Endometrial microvascular endothelial cells (primary cell): ENCODE results near the gene PSMB9. TPM values are rescaled to one million over a fixed set of nuclear protein-coding genes. Genes with fewer than 3 reads are reported as not detected.

Source experiments
- in situ Hi-C: cut with HindIII; loops from 2 replicates; pipeline ENCODE4 v1.10.0; 2017; ENCODE audit warnings: low sequenced_read_pairs, low pct_unique_long_range_greater_than_20kb; ENCODE audit errors: inconsistent ontology term
- total RNA-seq: library from RNA; depleted of rRNA; stranded (reverse); fragments of >200 nt; gene quantifications from one replicate; pipeline ENCODE4 v1.2.3, GENCODE V29; 2015; ENCODE audit errors: inconsistent ontology term

PSMB9 gene
- total RNA-seq, 1 donor from 2014 or later, result 97.9 TPM

DNA sequence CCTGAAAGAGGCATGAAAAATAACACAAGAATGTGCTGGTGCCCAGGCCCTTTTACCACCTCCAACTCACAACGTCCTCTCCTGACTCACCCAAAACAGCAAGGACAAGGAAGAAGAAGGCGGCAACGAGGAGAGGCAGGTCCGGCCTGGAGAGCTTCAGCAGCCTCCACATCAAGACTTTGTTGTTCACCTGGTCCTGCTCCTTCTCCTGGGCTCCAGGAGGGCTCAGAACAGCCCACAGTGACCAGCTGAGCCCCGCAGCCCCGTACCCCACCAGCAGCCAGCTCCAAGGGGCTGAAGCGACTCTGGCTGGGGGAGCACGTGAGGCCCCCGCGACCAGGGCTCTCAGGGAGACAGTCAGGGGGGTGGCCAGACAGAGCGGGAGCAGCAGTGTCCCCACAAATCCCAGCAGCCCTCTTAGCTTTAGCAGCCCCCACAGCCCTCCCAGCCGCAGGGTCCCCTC is 16.3 kb upstream of the PSMB9 start:
- in situ Hi-C loops, result loop anchor here (25.0 kb wide), 1 partner anchor 150 kb away; no protein-coding TSS in a partner anchor

DNA sequence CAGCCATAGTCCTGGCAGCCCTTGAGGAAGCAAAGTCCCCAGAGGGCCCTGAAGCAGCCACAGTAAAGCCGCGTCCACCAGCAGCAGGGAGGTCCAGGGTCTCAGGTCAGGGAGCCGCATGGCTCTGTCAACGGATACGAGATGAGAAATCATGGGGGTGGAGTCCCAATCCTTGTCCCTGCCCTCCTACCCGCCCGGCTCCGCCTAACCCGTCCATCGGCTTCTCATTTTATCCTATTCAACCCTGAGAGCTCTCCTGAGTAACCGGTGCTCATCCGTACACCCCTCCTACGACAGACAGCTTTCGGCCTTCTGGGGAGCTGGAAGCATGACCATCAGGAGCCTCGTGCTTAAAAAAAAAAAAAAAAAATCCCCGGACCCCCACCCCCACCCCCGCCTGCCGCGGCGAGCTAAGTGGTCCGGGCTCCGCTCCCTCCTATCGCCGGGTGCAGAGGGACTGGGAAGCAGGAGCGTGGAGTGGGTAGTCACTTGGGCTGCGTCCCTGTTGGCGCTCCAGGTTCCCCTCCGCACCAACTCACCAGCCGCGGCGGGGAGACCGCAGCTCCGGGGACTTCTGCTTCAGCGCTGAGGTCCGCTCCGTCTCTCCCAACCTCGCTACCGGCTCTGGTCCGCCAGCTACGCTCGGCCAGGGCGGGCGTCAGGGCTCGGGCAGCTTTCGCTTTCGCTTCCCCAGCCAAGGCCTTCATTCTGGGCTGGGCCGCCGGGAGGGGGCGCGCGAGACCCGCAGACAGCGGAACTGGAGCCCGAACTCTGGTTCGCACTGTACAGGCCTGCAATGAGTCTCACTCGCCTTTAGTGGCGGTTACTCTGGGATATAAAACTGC is 15.7 kb upstream of the PSMB9 start, which contains the start of gene TAP2:
Gene TAP2 (minus strand): TSS at position 626 of the 845 bp plus-strand sequence. CDS start 506 bp downstream, at position 120.
- in situ Hi-C loops, result loop anchor here (25.0 kb wide), 1 partner anchor 149 kb away; no protein-coding TSS in a partner anchor

DNA sequence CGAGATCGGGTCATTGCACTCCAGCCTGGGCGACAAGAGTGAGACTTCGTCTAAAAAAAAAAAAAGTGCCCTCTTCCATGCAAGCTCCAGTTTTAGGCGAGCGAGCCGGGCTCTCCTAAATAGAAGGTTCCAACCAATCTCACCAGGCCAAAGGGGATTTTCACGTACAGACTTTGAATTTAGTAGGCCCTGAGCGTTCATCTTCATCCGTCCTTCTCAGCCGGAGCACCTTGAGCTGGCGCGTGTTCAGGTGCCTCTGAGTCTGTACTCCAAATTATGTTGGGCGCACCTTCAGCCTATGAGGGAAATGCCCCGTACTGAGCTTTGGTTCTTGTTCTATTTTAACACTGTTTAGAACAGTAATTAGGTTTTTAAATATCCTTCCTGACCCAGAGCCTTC is 14.6 kb upstream of the PSMB9 start:
- in situ Hi-C loops, result loop anchor here (25.0 kb wide), 1 partner anchor 148 kb away; no protein-coding TSS in a partner anchor

DNA sequence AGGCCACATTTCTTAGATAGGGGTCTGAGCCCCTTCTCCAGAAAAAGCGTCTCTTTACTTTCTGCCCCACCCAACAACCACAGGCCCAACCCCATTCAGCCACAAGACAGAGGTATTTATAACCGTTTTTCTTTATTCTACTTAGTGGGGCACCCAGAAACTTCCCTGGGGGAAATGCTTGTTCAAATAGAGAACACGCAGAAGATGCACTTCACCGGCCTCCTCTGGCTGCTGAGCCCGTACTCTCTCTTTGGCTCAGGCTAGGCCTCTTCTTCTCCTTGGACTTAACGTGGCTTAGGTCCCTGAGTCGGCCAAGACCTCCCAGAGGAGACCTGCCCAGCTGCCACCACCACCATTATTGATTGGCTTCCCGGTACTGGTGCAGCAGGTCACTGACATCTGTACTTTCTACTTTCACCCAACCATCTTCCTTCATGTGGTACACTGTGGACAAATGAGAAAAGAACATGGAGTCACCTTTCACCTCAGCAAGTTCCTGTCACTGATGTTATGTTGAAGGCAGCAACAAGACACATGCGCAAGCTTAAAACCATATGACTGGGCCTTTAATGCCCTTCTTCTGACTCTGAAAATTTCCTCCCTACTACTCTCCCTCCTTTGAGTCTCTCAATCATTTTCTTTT is 13.3 kb upstream of the PSMB9 start:
- in situ Hi-C loops, result loop anchor here (25.0 kb wide), 1 partner anchor 147 kb away; no protein-coding TSS in a partner anchor

DNA sequence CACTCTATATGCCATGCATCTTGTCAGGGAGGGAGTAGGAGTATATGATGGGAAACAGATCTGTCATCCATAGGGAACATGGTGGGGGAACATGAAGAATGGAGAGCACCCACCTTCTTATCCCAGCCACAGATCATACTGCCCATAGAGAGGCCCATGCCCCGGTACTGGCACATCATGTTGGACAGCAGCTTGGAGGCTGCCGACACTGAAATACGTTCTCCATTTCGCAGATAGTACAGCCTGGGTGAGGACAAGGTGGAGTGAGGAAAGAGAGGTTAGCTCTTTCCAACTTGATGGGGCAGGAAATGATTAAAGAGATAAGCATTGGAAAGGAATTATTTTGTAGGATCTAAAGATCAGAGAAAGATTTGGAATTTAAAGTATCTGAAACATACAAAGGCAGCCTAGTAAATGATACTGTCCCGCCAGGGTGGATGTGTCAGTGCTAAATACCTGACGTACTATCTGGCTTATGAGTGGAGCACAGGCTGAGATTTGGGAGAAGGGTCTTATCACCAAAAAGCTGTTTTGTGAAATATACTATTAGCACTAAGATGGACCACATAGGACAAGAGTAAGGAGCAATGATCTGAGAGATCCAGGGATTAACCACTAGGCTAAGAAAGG is 11.9 kb upstream of the PSMB9 start:
- in situ Hi-C loops, result loop anchor here (25.0 kb wide), 1 partner anchor 145 kb away; no protein-coding TSS in a partner anchor

DNA sequence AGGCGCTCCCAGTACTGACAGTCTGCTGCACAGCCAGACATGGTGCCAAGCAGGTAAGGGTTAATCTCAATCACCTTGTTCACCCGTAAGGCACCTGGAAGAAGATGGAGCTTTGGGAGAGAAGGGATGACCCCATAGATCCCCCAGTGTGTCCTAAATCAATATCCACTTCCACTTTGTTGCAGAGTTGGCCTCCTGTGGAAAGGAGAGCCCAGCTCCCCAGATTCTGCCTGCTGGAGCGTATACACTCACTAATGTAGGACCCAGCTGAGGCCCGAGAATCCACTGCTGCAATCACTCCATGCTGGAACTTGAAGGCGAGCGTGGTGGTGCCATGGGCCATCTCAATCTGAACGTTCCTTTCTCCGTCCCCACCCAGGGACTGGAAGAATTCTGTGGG is 11.3 kb upstream of the PSMB9 start:
- in situ Hi-C loops, result loop anchor here (25.0 kb wide), 1 partner anchor 145 kb away; no protein-coding TSS in a partner anchor

DNA sequence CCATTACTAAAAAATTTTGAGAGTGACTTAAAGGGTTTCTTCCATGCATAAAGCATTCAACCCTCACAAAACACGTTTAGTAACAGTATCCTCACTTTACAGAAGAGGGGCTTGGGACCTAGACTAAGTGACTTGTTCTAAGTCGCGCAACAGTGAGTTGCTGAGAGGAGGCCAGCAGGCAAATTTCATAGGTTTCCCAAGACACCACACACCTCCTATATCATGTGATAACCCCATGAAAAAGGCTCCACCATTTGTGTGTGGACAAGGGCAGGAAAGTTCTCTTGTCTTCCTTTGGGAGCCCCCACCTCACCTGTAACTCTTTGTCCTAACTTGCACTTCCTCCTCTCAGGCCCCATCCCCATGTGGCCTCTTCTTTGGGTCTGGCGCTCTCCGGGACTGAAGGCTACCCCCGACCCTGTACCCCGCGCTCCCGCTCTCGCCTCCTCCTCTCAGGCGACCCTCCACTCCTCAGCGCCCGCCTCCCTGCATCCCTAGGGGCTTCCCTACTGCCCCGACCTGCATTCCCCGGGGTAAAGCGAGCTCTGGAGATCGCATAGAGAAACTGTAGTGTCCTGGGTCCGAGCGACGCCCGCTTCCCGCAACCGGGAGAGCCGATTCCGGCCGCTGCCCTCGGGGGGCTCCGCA is 10.5 kb upstream of the PSMB9 start:
- in situ Hi-C loops, result loop anchor here (25.0 kb wide), 1 partner anchor 144 kb away; no protein-coding TSS in a partner anchor

DNA sequence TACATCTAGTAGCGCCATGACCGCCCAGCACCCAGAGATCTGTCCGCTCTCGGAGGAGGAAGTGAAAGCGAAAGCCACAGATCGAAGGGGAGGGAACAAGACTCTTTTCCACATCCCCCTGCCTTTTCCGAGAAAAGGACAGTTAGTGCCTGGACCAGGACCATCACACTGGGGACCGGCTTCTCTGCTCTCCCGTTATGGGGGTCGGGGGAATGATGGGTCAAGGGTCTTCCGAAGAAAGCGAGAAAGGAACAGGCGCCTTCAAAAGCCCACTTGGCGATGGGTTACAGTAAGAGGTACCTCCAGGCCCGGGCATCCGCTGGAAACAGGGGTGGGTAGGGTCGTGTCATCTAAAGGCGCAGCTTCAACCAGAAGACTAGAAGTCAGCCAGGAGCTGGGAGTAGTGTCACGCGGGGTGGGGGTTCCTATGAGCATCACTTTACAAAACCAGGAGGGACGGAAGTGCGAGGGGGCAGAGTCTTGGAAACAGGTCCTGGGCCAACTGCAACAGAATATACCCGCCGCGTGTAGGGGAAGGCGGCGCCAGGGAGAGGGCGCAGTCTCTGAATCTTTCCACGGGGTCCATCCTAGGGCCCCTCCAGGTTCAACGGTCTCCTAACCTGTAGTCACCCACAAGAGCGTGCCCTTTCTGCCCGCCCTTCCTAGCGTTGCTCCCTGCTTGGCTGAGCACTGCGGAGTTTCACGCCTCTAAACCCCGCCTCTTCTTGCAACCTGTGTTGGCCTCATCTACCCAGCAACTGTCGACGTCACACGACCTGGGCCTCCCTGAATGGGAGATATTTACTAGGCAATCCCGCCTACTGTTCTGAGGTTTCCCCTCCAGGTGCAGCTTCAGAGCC is 9.8 kb upstream of the PSMB9 start, which contains the start of gene PSMB8:
Gene PSMB8 (minus strand): TSS at position 69 of the 860 bp plus-strand sequence. CDS start 51 bp downstream, at position 18.
- in situ Hi-C loops, result loop anchor here (25.0 kb wide), 1 partner anchor 143 kb away; no protein-coding TSS in a partner anchor

DNA sequence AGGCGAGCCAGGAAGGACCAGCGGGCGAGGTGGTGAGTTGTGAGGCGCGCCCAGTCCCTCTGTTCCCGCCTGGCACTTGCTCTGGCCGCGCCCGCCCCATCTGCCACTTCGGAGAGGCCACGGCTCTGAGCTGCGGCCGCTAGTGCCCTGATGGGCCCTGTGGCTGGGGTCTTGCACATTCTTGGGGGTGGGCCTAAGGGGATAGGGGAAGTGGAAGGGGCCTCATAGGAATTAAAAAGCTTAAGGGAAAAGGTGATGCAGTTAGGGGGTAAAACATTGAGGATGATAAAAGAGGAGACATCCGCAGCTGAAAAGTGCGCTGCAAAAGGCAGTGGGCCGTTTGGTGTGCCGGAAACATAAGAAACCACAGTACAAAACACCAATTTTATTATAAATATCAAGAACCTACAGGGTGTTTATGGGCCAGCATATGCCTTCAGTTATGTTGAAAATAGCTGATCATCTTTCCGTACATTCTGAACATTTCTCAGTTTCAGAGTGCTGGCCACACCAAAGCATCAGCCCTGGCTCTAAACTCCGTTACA is 9.1 kb upstream of the PSMB9 start:
- in situ Hi-C loops, result loop anchor here (25.0 kb wide), 1 partner anchor 142 kb away; no protein-coding TSS in a partner anchor

DNA sequence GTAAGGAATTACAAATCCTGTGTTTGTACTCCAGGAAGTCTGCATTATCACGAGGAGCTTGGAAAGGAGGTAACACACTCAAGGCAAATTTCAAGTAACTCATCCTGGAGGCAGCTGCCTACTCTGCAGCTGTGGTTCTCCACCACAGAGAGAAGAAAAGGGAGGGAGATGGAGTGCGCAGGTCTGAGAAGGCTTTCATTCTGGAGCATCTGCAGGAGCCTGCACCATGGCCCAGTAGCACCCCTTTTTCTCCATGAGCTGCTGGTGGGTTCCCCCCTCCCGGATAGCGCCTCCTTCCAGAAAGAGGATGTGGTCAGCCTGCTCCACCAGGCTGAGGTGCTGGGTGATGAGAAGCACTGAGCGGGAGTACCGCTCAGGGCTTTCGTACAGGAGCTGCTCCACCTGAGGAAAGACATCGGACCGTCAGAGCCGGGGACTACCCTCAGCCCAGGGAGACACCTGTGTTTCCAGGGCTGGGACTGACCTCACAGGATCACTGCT is 8.6 kb upstream of the PSMB9 start:
- in situ Hi-C loops, result loop anchor here (25.0 kb wide), 1 partner anchor 142 kb away; no protein-coding TSS in a partner anchor

DNA sequence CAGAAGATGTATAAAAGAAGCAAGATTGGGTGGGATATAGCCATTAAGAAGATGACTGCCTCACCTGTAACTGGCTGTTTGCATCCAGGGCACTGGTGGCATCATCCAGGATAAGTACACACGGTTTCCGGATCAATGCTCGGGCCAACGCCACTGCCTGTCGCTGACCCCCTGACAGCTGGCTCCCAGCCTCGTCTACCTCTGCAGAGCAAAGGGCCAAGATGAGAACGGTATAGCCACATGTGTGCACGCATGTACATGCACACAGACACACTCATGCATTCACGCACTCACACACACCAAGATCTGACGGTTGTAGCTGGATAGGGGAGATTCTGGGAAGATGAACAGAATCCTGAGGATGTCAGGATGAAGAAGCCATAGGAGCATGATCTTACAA is 7.0 kb upstream of the PSMB9 start:
- in situ Hi-C loops, result loop anchor here (25.0 kb wide), 1 partner anchor 140 kb away; no protein-coding TSS in a partner anchor

DNA sequence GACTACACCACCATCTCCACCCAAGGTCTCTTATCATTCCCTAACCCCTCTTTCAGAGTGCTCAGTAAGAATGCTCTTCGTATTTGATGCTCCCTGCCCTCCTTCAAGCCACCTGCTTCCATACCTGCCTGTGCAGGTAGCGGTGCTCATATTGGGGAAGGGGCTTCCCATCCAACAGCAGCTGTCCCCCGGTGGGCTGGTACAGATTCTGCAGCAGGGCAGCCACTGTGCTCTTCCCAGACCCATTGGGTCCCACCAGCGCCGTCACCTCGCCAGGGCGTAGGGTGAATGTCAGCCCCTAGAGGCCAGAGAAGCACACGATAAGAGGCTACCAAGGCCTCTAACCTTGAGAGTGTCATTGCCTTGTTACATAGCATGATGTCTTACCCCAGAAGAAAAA is 6.2 kb upstream of the PSMB9 start:
- in situ Hi-C loops, result loop anchor here (25.0 kb wide), 1 partner anchor 140 kb away; no protein-coding TSS in a partner anchor

DNA sequence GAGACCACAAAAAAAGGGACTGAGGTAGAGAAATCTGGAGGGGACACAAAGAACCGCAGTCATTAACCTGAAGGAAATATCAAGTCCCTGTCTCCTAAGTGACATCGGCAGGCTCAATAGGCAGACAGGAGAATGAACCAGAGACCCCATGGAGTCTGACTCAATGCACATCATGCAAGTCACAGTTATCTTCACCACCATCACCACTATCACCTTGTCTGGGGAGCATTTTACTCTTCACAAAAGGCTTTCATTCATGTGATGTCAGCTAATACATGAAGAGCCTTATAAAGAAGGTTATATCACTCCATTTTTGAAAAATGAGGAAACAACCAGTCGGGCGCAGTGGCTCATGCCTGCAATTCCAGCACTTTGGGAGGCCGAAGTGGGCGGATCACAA is 4.9 kb upstream of the PSMB9 start:
- in situ Hi-C loops, result loop anchor here (25.0 kb wide), 1 partner anchor 138 kb away; no protein-coding TSS in a partner anchor

DNA sequence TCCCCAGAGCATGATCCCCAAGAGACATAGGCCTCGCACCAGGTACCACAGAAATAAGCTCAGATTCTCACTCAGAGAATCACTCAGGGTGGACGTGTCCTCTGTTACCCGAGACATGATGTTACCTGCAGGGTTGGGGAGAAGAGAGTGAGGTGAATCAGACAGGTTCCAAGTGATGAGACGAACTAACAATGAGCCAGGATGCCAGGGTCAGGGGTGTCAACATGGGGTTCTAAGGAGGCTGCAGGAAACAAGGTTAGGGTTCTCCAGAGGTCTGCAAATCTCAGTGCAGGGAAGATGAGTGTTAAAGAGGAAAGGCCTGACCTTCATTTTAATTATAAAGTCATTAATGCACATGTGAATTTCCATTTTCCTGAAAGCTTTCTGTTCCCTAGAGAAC is 3.0 kb upstream of the PSMB9 start:
- in situ Hi-C loops, result no loop called here

DNA sequence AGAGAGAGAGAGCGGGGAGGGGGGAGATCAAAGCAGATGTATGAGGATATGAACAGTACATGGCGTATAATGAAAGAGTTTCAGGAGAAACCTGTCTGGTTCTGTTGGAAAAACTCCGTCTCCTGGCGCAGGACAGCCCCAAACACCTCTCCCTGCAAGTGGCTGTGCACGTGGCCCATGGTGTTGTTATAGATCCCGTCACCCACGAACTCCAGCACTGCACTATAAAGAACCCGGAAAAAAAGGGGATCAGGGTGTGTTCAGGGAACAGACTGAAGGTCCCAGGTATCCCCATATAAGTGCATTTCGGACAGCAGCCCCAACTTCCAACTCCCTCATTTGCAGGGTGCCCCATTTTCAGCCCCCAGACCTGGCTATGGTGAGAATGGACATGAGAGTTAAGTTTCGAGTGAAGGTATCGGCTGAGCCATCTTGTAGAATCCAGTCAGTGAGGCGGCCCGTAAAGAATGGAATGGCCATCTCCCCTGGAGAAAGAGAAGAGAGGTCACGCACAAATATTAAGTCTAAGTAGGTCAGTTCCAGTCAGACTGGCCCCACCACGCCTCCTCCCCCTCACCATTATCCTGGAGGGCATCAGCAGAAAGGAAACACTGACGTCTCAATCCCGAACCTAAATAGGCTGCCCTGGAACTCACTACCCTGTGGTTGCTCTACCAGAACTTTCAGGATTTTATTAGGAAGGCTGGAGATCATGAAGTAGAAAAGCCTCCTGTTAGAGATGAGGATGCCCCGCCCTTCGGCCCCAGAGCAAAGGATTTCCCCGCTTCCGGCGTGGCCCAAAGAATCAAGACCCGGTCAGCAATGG is 1.8 kb upstream of the PSMB9 start:
- in situ Hi-C loops, result no loop called here
